Measurements from ENCODE around the gene PCNT. TPM values are rescaled to one million over a fixed set of nuclear protein-coding genes. Genes with fewer than 3 reads are reported as not detected.

Gene PCNT
- total RNA-seq, 3 donors from 2014 or later (not counting 1 experiment from before 2014, with no cell fraction given) = 83.6 to 94.9 (median 84.0) TPM

DNA sequence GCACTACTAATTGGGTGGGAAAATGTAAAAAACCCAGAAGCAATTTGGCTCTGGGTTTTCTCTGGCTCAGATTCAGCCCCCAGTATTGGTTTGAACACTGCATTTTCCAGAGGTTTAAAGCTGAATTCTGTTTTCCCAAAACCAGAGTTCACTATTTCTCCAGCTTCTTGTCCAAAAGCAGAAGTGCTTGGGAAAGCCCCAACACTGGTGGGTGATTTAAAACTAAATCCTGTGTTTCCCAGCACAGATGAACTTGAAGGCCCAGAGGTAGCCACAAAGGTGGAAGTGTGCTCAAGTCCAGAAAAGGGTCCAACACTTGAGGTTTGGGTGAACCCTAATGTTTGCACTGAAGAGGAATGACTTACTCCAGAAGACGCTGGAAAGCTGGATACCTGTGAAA, 39.2 kb upstream of the PCNT start:
- H3K4me1 ChIP-seq (ENCODE audit: control insufficient read depth, insufficient read depth, low read length) = peaks cover 47% of the 10 kb centered on the region
- intact Hi-C loops (cut with micrococcal nuclease) = no loop called here
- H3K27me3 ChIP-seq (ENCODE audit: control insufficient read depth, insufficient read depth, low read length) = no peaks in the 10 kb centered on the region
- H3K9me3 ChIP-seq (ENCODE audit: control insufficient read depth, insufficient read depth, low read length) = no peaks in the 10 kb centered on the region
- H3K4me1 Mint-ChIP-seq = peaks cover 32 to 51% of the 10 kb centered on the region in 2 donors
- DNase-seq (no peak), ATAC-seq (no peak)
- H3K36me3 ChIP-seq (ENCODE audit: control insufficient read depth, insufficient read depth, low read length) = peaks cover 27% of the 10 kb centered on the region
- no peaks in the 10 kb centered on the region for H3K36me3 Mint-ChIP-seq
- no peaks in the 10 kb centered on the region for H3K27me3 Mint-ChIP-seq (ENCODE audit: low read depth in 2 of 2)
- no peak overlapping the region for H3K4me3 ChIP-seq (ENCODE audit: low read length)
- WGBS (ENCODE audit: insufficient coverage) = 100% methylated on average over 1 of the region's 1 CpG
- peak overlapping the region; percentile 4 for H3K27ac ChIP-seq (ENCODE audit: low read length)
- H3K27ac Mint-ChIP-seq = peak overlapping the region; percentile 90 to 92
- no peaks in the 10 kb centered on the region for H3K9me3 Mint-ChIP-seq
- peak overlapping the region; percentile 99 for H3K4me3 Mint-ChIP-seq
- TF ChIP-seq, protein P1, sequence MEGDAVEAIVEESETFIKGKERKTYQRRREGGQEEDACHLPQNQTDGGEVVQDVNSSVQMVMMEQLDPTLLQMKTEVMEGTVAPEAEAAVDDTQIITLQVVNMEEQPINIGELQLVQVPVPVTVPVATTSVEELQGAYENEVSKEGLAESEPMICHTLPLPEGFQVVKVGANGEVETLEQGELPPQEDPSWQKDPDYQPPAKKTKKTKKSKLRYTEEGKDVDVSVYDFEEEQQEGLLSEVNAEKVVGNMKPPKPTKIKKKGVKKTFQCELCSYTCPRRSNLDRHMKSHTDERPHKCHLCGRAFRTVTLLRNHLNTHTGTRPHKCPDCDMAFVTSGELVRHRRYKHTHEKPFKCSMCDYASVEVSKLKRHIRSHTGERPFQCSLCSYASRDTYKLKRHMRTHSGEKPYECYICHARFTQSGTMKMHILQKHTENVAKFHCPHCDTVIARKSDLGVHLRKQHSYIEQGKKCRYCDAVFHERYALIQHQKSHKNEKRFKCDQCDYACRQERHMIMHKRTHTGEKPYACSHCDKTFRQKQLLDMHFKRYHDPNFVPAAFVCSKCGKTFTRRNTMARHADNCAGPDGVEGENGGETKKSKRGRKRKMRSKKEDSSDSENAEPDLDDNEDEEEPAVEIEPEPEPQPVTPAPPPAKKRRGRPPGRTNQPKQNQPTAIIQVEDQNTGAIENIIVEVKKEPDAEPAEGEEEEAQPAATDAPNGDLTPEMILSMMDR (IDR thresholded peaks at IDR 0.05) = no peak

DNA sequence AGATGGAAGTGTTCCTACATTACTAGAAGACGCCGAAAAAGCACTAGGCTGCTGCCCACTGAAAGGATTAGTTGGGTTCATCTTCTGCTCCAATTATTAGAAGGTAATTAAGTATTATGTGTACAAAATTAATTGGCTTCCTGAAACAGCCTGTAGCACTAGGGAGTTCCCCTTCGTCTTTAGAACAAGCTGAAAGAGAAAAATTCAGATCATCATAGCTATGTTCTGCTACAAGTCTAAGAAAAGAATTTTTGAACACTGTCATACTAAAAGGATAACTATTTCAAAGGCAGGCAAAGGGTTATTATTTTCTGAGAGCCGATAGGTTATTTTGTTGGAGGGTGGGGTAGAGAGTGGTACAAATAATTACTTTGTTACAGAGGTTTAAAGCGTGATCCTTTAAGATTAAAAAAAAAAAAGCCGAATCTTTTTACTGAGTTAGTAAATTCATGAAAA, 38.7 kb upstream of the PCNT start, which contains the start of gene MCM3AP:
Gene MCM3AP (minus strand): TSS at position 406 of the 456 bp plus-strand sequence. CDS start 325 bp downstream, at position 81.
- Mint-ChIP-seq H3K27me3 (ENCODE audit: low read depth in 2 of 2) (no peaks in the 10 kb centered on the region), H3K36me3 (no peaks in the 10 kb centered on the region), H3K4me1 (peaks cover 32 to 54% of the 10 kb centered on the region in 2 donors), H3K27ac (peak within 1 kb of the TSS; percentile 90 to 92), H3K4me3 (peak within 1 kb of the TSS; percentile 99), H3K9me3 (no peaks in the 10 kb centered on the region)
- TF ChIP-seq, protein P1 (IDR thresholded peaks at IDR 0.05) = no peak
- peaks cover 47% of the 10 kb centered on the region for H3K4me1 ChIP-seq (ENCODE audit: control insufficient read depth, insufficient read depth, low read length)
- H3K27ac ChIP-seq (ENCODE audit: low read length) = peak within 1 kb of the TSS; percentile 74
- H3K27me3 ChIP-seq (ENCODE audit: control insufficient read depth, insufficient read depth, low read length) = no peaks in the 10 kb centered on the region
- H3K4me3 ChIP-seq (ENCODE audit: low read length) = peak within 1 kb of the TSS; percentile 76
- intact Hi-C loops (cut with micrococcal nuclease) = no loop called here
- WGBS (ENCODE audit: insufficient coverage) = 28% methylated on average over 6 of the region's 6 CpGs
- DNase-seq (no peak), ATAC-seq (no peak)
- no peaks in the 10 kb centered on the region for H3K9me3 ChIP-seq (ENCODE audit: control insufficient read depth, insufficient read depth, low read length)
- peaks cover 23% of the 10 kb centered on the region for H3K36me3 ChIP-seq (ENCODE audit: control insufficient read depth, insufficient read depth, low read length)

DNA sequence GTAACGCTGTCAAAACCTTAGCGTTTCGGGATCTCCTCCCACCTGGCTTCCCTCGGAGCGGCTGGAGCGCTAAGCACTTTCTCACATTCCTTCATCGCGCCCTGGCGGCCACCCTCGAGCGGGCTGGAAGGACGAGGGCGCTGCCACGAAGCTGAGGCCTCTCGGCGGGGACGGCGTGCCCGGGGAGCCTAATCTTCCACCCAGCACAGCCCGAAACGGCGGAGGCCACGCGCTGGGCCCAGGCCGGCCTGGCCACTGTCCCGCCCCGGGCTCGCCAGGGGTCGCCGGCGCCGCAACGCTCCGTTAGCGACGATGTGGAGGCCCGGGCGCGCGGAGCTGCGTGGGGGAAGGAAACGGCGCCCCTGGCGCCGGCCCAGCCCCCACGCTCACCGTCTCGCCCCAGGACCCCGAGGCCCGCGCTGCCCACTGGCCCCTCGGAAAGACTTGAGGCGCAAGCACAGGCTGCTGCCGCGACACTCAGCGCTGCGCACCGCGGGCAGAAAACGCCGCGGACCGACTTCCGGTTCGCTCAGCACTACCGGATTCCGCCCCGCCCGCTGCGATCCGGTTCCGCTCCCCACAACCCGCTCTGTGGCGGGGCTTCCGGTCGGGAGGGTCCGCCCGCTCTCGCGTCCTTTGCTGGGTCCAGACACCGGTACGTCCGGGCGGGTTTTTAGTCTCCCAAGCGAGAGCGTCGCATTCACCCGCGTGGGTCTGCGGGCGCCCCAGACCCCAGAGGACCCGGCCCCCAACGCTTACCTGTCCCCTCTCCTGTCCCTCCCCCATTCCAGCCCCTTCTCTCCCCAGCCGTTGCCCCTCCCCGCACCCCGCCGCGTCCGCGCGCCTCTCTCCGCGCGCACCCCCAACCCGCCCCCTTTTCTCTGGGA, 38.0 kb upstream of the PCNT start, which contains the start of gene YBEY:
Gene YBEY (plus strand): TSS at position 582 of the 887 bp plus-strand sequence. CDS start 572 bp downstream, outside the sequence.
- peaks cover 32 to 50% of the 10 kb centered on the region in 2 donors for H3K4me1 Mint-ChIP-seq
- TF ChIP-seq, protein P1 (IDR thresholded peaks at IDR 0.05) = peak; percentile 21
- WGBS (ENCODE audit: insufficient coverage) = under 1% methylated on average over 105 of the region's 105 CpGs
- H3K36me3 Mint-ChIP-seq = no peaks in the 10 kb centered on the region
- H3K9me3 Mint-ChIP-seq = no peaks in the 10 kb centered on the region
- no peaks in the 10 kb centered on the region for H3K27me3 Mint-ChIP-seq (ENCODE audit: low read depth in 2 of 2)
- no peaks in the 10 kb centered on the region for H3K9me3 ChIP-seq (ENCODE audit: control insufficient read depth, insufficient read depth, low read length)
- ATAC-seq = peak; percentile 86 to 94 (median 88)
- H3K27ac Mint-ChIP-seq = peak within 1 kb of the TSS; percentile 90 to 92
- H3K4me3 Mint-ChIP-seq = peak within 1 kb of the TSS; percentile 99
- H3K4me1 ChIP-seq (ENCODE audit: control insufficient read depth, insufficient read depth, low read length) = peaks cover 47% of the 10 kb centered on the region
- intact Hi-C loops (cut with micrococcal nuclease) = loop anchor here (2.0 kb wide), 1 partner anchor 39 kb away; the partner anchor contains the start of gene PCNT
- H3K27me3 ChIP-seq (ENCODE audit: control insufficient read depth, insufficient read depth, low read length) = no peaks in the 10 kb centered on the region
- peak within 1 kb of the TSS; percentile 76 for H3K4me3 ChIP-seq (ENCODE audit: low read length)
- peaks cover 22% of the 10 kb centered on the region for H3K36me3 ChIP-seq (ENCODE audit: control insufficient read depth, insufficient read depth, low read length)
- peak within 1 kb of the TSS; percentile 74 for H3K27ac ChIP-seq (ENCODE audit: low read length)
- peak; percentile 76 to 92 for DNase-seq

Data from natural killer cell (primary cell).